Prostate gland (tissue), 2 donors: ENCODE data around the gene GORASP1. TPM values are rescaled to one million over a fixed set of nuclear protein-coding genes. Genes with fewer than 3 reads are reported as not detected.

Experiments used
- DNase-seq: peaks from one replicate; pipeline ENCODE4 v3.0.0-alpha.2; 2019; ENCODE audit warnings: low spot score
- H3K27ac ChIP-seq, 2 donors: fragments of 200-600 bp; sonication (generic); 2 replicates each; pipeline ENCODE4 v1.5.1; 2017 to 2019
- H3K27me3 ChIP-seq: fragments of 200-600 bp; sonication (generic); replicated peaks from 2 replicates; pipeline ENCODE4 v1.5.1; 2019; ENCODE audit not compliant: insufficient read depth
- H3K36me3 ChIP-seq, 2 donors: fragments of 200-600 bp; sonication (generic); 1 replicate in 1 of 2; 2 replicates in 1 of 2; pipeline versions ENCODE4 v1.5.1 to v1.8.1; 2017 to 2019
- H3K4me1 ChIP-seq: fragments of 200-600 bp; sonication (generic); replicated peaks from 2 replicates; pipeline ENCODE4 v1.5.1; 2019
- H3K4me3 ChIP-seq, 2 donors: fragments of 200-600 bp; sonication (generic); 2 replicates each; pipeline ENCODE4 v1.5.1; 2017 to 2019
- H3K9me3 ChIP-seq: fragments of 200-600 bp; sonication (generic); 2 replicates; pipeline ENCODE4 v1.5.1; 2017
- POLR2A ChIP-seq: fragments of 450-650 bp; IDR thresholded peaks from one replicate; pipeline ENCODE4 v1.6.1; 2016; ENCODE audit warnings: antibody characterized with exemption, mild to moderate bottlenecking
- POLR2AphosphoS5 ChIP-seq: sonication (generic); formaldehyde crosslinking; IDR thresholded peaks from one replicate; pipeline ENCODE4 v1.6.1; 2017; ENCODE audit warnings: antibody characterized with exemption
- WGBS: methylation state at CpG from one replicate; pipeline ENCODE4 v1.1.5; 2018; 5-methylcytosine and 5-hydroxymethylcytosine counted together
- intact Hi-C: fragments of 100-400 bp; cut with DNase I; formaldehyde crosslinking; loops from one replicate; pipeline ENCODE4 v1.14.2; 2022
- total RNA-seq, 2 donors: library from RNA; depleted of rRNA; stranded (reverse); fragments of >200 nt; gene quantifications; one replicate each; pipeline ENCODE4 v1.1.0, GENCODE V29; 2016
- TF ChIP-seq, protein P1 (sequence below), 4 experiments: fragments of 200-600 bp in 2 of 4; fragments of 450-650 bp in 2 of 4; sonication (generic) in 2 of 4; IDR thresholded peaks; 1 replicate in 3 of 4; 2 replicates in 1 of 4; pipeline ENCODE4 v1.5.1; 2016 to 2019; ENCODE audit warnings: antibody characterized with exemption in 4 of 4, mild to moderate bottlenecking in 2 of 4, moderate library complexity in 2 of 4

GORASP1 gene
- total RNA-seq, 2 donors from 2014 or later: 76.5 to 104 TPM

DNA sequence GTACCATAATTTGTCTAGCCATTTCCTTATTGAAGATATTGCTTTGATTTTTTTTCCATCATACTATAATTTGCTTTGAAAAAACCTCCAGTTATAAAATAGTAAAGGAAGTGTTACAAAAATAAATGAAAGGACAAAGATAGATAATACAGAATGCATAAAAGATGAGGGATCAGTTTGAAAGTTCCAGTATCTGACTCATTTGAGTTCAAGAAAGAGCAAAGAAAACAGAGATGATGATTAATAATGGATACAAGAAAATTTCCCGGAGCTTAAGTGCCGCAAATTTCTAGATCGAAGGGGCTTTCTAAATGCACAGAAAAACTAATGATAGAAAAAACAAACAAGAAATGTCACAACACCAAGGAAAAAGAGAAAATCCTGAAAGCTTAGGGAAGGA lies 51.3 kb downstream of the GORASP1 start:
- Histone ChIP-seq H3K27ac (no peak overlapping the region), H3K36me3 (no peaks in the 10 kb centered on the region), H3K9me3 (no peaks in the 10 kb centered on the region), H3K4me1 (no peaks in the 10 kb centered on the region), H3K27me3 (no peaks in the 10 kb centered on the region), H3K4me3 (no peak overlapping the region)
- intact Hi-C loops: no loop called here
- TF ChIP-seq POLR2AphosphoS5 (no peak), POLR2A (no peak)
- TF ChIP-seq, protein P1, sequence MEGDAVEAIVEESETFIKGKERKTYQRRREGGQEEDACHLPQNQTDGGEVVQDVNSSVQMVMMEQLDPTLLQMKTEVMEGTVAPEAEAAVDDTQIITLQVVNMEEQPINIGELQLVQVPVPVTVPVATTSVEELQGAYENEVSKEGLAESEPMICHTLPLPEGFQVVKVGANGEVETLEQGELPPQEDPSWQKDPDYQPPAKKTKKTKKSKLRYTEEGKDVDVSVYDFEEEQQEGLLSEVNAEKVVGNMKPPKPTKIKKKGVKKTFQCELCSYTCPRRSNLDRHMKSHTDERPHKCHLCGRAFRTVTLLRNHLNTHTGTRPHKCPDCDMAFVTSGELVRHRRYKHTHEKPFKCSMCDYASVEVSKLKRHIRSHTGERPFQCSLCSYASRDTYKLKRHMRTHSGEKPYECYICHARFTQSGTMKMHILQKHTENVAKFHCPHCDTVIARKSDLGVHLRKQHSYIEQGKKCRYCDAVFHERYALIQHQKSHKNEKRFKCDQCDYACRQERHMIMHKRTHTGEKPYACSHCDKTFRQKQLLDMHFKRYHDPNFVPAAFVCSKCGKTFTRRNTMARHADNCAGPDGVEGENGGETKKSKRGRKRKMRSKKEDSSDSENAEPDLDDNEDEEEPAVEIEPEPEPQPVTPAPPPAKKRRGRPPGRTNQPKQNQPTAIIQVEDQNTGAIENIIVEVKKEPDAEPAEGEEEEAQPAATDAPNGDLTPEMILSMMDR (IDR thresholded peaks at IDR 0.05): no peak
- 86% methylated on average over 3 of the region's 3 CpGs for WGBS
- DNase-seq: no peak

- no peak overlapping the region for H3K27ac ChIP-seq
- H3K4me1 ChIP-seq: no peaks in the 10 kb centered on the region
- TF ChIP-seq, protein P1 (IDR thresholded peaks at IDR 0.05): no peak
- TF ChIP-seq POLR2A: no peak
- H3K27me3 ChIP-seq: no peaks in the 10 kb centered on the region
- H3K9me3 ChIP-seq: no peaks in the 10 kb centered on the region
- H3K36me3 ChIP-seq: no peaks in the 10 kb centered on the region
- DNase-seq: no peak
- H3K4me3 ChIP-seq: no peak overlapping the region
- intact Hi-C loops: no loop called here
- WGBS: 93% methylated on average over 2 of the region's 2 CpGs
Observed at GRCh38 chr3:39053696-39054095, 53.7 kb downstream of the GORASP1 start.

GRCh38 chr3:39052583-39052982 lies 54.8 kb downstream of the GORASP1 start:
- H3K27me3 ChIP-seq: no peaks in the 10 kb centered on the region
- H3K9me3 ChIP-seq: no peaks in the 10 kb centered on the region
- intact Hi-C loops: no loop called here
- TF ChIP-seq POLR2AphosphoS5: no peak
- TF ChIP-seq, protein P1 (IDR thresholded peaks at IDR 0.05): no peak
- TF ChIP-seq POLR2A: no peak
- H3K27ac ChIP-seq: peak overlapping the region; percentile 89
- WGBS: 3% methylated on average over 11 of the region's 11 CpGs
- DNase-seq: no peak
- no peaks in the 10 kb centered on the region for H3K36me3 ChIP-seq
- H3K4me3 ChIP-seq: peak overlapping the region; percentile 95 to 98
- no peaks in the 10 kb centered on the region for H3K4me1 ChIP-seq

GRCh38 chr3:39051649-39052561 lies 55.5 kb downstream of the GORASP1 start, which contains the start of the genes SCN11A and WDR48:
TSS of gene SCN11A (minus strand) at chr3:39051944. CDS start at chr3:38950362, 101,582 bp downstream.
TSS of gene WDR48 (plus strand) at chr3:39052016. CDS start at chr3:39052026, 10 bp downstream.
- Histone ChIP-seq H3K4me1 (no peaks in the 10 kb centered on the region), H3K27ac (peak within 1 kb of the TSS; percentile 89), H3K36me3 (no peaks in the 10 kb centered on the region), H3K4me3 (peak within 1 kb of the TSS; percentile 95 to 98), H3K9me3 (no peaks in the 10 kb centered on the region), H3K27me3 (no peaks in the 10 kb centered on the region)
- intact Hi-C loops: no loop called here
- peak; percentile 95 for DNase-seq
- WGBS: under 1% methylated on average over 68 of the region's 68 CpGs
- TF ChIP-seq POLR2AphosphoS5 (peak; percentile 98), POLR2A (peak; percentile 81)
- TF ChIP-seq, protein P1 (IDR thresholded peaks at IDR 0.05): peak in 1 of 4 experiments; percentile 3
